GM12875 (cell line): ENCODE data around the gene NLRP1.
"Not testable (repeated sequence)": the region's sequence is repeated elsewhere in the genome, so short reads cannot be mapped to it uniquely, and the experiment has no call there.

Experiments
- H3K4me3 ChIP-seq: one replicate; pipeline ENCODE4 v1.5.1; 2011; ENCODE audit warnings: low read depth, low read length, control low read depth
- TF ChIP-seq, protein P1 (sequence below): IDR thresholded peaks from 2 replicates; pipeline ENCODE4 v1.5.1; 2011; ENCODE audit warnings: low read depth, mild to moderate bottlenecking, control low read depth, inconsistent platforms, low read length, moderate library complexity, borderline replicate concordance; ENCODE audit not compliant: insufficient read depth

The NLRP1 gene

GRCh38 chr17:5582209-5583185 is 1.8 kb downstream of the NLRP1 start:
- TF ChIP-seq, protein P1, sequence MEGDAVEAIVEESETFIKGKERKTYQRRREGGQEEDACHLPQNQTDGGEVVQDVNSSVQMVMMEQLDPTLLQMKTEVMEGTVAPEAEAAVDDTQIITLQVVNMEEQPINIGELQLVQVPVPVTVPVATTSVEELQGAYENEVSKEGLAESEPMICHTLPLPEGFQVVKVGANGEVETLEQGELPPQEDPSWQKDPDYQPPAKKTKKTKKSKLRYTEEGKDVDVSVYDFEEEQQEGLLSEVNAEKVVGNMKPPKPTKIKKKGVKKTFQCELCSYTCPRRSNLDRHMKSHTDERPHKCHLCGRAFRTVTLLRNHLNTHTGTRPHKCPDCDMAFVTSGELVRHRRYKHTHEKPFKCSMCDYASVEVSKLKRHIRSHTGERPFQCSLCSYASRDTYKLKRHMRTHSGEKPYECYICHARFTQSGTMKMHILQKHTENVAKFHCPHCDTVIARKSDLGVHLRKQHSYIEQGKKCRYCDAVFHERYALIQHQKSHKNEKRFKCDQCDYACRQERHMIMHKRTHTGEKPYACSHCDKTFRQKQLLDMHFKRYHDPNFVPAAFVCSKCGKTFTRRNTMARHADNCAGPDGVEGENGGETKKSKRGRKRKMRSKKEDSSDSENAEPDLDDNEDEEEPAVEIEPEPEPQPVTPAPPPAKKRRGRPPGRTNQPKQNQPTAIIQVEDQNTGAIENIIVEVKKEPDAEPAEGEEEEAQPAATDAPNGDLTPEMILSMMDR = no peak
- H3K4me3 ChIP-seq = no peak overlapping the region

DNA sequence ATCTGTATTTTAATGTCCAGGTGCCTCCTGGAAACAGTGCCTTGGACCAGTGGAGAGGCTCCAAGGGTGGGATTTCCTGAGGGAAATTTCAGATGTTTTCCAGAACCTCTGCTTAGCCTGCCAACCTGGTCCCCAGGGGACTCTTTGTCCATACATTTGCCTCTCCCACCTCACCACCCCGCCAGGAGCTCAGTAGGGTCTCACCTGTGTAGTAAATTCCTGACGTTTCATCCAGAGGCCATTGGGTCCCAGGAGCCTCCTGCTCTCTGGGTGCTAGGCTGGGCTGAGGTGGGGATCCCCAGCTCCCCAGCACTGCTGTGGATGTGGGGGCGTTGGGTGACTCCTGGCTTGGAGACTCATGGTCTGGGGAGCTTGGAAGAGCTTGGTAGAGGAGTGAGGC is 2.7 kb downstream of the NLRP1 start:
- no peak overlapping the region for H3K4me3 ChIP-seq
- TF ChIP-seq, protein P1 = no peak

DNA sequence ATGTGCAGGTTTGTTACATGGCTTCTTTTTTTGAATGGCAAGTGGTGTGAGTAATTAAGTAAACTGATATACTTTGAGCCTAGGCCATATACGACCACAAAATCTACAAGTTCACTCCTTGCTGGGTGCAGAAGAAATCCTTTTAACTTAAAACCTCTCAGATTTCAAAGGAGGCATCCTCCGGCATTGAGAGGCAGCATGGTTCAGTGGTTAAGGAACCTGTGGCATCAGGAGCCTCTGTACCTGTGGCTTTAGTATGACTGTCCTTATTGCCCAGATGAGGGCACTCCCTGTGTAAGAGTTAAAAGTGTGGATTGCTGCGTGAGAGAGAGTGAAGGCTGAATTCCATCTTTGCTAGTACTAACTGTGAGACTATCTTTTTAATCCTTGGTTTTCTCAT is 3.3 kb downstream of the NLRP1 start:
- no peak overlapping the region for H3K4me3 ChIP-seq
- TF ChIP-seq, protein P1 = no peak

DNA sequence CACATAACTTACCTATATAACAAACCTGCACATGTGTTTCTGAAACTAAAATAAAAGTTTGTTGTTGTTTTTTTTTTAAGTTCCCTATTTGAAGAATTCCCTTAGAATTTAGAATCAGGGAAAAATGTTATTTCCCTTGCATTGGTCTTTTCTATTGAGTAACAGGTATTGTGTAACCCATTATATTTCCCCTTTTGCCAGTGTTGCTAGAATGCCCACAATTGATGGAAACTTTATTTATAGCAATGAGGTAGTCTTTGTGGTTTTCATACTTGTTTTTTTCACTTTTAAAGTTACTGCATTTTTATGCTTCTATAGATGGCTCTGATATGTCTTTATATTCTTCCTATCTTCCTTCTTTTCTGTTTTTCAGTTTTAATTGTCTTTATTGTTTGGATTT is 3.9 kb downstream of the NLRP1 start:
- TF ChIP-seq, protein P1 = no peak
- no peak overlapping the region for H3K4me3 ChIP-seq

DNA sequence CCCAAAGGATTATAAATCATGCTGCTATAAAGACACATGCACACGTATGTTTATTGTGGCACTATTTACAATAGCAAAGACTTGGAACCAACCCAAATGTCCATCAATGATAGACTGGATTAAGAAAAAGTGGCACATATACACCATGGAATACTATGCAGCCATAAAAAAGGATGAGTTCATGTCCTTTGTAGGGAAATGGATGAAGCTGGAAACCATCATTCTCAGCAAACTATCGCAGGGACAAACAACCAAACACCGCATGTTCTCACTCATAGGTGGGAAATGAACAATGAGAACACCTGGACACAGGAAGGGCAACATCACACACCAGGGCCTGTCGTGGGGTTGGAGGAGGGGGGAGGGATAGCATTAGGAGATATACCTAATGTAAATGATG is 5.5 kb downstream of the NLRP1 start:
- not testable (repeated sequence) for H3K4me3 ChIP-seq

DNA sequence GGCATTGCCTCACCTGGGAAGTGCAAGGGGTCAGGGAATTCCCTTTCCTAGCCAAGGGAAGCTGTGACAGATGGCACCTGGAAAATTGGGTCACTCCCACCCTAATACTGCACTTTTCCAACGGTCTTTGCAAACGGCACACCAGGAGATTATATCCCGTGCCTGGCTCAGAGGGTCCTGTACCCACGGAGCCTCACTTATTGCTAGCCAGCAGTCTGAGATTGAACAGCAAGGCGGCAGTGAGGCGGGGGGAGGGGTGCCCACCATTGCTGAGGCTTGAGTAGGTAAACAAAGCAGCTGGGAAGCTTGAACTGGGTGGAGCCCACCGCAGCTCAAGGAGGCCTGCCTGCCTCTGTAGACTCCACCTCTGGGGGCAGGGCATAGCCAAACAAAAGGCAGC is 11.3 kb downstream of the NLRP1 start:
- not testable (repeated sequence) for H3K4me3 ChIP-seq

GRCh38 chr17:5571281-5571680 is 13.0 kb downstream of the NLRP1 start:
- TF ChIP-seq, protein P1 = no peak
- no peak overlapping the region for H3K4me3 ChIP-seq

DNA sequence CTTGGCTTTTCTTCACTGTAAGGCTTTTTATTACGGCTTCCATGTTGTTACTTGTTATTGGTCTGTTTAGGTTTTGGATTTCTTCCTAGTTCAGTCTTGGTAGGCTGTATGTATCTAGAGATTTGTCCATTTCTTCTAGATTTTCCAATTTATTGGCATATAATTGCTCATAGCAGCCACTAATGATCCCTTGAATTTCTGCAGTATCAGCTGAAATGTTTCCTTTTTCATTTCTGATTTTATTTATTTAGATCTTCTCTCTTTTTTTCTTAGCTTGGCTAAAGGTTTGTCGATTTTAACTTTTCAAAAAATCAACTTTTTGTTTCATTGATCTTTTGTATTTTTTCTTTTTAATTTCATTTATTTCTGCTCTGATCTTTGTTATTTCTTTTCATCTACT is 18.5 kb downstream of the NLRP1 start:
- no peak overlapping the region for H3K4me3 ChIP-seq
- TF ChIP-seq, protein P1 = no peak
